CD4-positive, alpha-beta T cell treated with Interleukin-17A for 1 hour (primary cell): Measurements from ENCODE around the gene SLC2A3.
"Not testable (repeated sequence)": the region's sequence is repeated elsewhere in the genome, so short reads cannot be mapped to it uniquely, and the experiment has no call there.

Source experiments
- DNase-seq: peaks from one replicate; pipeline ENCODE4 v3.0.0-alpha.2; 2020

SLC2A3 gene

DNA sequence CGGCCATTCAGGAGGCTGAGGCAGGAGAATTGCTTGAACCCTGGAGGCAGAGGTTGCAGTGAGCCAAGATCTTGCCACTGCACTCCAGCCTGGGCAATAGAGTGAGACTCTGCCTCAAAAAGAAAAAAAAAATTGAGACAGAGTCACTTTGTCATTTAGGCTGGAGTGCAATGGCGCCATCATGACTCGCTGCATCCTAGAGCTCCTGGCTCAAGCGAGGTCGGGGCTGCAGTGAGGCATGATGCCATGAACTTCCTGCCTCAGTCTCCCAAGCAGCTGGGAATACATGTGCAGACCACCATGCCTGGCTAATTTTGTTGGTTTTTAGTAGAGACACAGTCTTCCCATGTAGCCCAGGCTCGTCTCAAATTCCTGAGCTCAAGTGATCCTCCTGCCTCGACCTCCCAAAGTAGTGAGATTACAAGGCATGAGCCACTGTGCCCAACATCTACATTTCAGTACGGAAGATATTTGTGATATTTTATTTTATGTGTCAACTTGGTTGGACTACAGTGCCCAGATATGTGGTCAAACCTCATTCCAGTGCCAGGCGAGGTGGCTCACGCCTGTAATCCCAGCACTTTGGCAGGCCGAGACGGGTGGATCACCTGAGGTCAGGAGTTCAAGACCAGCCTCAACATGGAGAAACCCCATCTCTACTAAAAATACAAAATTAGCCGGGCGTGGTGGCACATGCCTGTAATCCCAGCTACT, 14.4 kb upstream of the SLC2A3 start:
- DNase-seq: not testable (repeated sequence)

DNA sequence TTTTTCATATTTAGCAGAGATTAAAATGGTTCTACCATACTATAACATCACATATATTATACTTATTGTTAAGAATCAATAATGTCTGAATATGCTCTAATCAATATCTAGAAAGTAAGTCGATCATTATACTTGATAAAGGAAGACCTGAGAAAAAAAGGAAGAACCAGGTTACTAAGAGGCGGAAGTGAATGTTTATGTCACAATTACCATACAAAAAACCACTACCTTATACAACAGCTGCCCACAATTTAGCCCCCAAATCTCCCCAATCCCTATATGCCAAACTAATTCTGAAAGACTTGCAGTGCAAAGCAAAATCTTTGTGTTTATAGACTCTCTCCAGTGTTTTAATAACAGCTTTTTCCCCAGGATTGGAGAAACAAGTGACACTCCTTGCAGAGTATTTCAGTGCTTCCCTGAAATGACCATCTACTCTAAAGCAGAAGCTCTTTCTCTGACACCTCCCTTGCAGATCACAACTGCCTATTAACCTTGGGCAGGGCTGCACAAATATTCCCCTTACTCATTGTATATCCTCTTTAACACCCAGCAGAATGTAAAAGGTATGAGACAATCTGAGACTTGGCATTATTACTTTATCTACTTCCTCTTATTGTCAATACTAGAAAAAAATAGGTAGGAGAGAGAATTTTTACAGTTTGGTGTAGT, 12.7 kb upstream of the SLC2A3 start:
- no peak for DNase-seq

DNA sequence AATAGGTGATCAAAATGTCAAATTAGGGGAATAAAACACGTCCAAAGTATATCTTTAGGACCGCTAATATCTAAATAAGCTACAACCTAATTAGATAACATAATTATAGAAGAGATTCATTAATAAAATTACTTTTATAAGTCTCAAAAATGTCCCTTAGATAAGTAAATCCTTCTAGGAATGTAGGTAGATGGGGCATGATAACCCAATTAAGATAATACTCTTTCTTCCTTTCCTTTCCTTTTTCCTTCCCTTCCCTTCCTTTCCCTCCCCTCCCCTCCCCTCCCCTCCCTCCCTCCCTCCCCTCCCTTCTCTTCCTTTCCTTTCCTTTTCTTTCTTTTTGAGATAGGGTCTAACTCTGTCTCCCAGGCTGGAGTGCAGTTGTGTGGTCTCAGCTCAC, 11.0 kb upstream of the SLC2A3 start:
- DNase-seq: no peak

DNA sequence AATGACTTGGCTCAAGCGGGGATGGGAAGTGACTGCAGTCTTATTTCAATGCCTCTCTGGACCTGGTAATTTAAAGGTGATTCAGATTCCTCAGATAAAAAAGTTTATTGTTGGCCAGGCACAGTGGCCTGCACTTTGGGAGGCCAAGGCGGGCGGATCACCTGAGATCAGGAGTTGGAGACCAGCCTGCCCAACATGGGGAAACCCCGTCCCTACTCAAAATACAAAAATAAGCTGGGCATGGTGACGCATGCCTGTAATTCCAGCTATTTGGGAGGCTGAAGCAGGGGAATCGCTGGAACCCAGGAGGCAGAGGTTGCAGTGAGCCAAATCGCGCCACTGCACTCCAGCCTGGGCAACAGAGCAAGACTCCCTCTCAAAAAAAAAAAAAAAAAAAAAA, 8.8 kb upstream of the SLC2A3 start:
- not testable (repeated sequence) for DNase-seq

DNA sequence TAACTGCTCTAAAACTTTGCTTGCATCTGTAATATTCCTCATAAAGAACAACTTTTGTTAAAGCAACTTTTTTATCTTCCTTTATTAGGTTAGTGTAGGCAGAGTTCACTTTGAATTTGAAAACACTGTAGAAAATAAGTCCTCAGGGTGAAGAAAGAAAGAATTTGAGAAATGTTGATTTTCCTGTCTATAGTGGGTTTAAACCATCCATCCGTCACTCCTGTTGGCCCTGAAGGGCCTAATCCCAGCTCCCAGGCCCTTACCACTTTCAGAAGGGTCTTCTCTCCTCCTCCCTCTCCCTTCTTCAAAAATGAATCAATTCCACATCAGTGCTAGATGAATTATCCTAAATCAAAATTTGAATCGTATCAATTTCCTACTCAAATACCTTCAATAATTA, 4.9 kb upstream of the SLC2A3 start:
- no peak for DNase-seq

DNA sequence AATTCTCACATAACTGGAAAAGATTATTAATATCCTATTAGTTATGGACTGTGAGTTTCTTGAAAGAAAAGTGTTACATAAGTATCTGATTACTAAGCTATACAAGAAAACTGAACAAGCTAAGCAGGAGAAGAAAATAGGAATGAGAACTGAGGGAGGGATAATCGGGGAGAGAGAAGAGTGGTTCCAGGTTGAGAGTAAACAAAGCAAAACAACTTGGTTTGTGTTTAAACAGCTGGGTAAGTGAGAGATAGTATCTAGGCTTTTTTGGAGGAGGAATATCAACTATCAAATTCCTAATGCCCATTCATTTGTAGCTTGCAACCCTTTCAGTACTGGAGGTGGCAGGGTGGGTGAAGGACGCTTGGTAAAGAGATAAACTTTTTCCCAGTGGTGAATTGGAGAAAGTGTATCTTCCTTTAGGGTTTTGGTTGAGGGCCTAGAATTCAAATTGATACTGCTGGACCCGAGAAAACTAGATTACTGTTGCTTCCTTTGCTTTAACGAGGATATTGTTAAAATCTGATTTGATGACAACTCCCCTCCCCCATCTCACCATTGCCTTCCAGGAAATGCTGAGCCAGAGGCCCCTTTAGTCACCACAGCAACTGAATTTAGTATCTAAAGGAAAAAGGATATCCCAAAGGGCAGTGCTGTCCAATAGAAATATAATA, 2.0 kb upstream of the SLC2A3 start:
- DNase-seq: no peak

DNA sequence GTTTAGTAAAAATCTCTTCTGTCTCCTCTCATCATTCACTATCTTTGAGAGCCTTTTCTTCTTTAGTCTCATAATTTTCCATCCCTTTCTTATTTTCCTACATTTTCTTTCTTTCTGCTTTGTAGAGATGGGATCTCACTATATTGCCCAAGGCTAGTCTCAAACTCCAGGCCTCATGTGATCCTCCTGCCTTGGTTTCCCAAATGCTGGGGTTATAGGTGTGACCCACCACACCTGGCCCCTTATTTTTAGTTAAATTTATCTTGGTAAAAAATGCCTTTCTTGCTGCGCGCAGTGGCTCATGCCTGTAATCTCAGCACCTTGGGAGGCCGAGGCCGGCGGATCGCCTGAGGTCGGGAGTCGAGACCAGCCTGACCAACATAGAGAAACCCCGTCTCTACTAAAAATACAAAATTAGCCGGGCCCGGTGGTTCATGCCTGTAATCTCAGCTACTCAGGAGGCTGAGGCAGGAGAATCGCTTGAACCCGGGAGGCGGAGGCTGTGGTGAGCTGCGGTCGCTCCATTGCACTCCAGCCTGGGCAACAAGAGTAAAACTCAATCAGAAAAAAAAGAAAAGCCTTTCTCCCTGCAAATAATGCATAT, 996 bp downstream of the SLC2A3 start:
- peak; percentile 25 for DNase-seq

DNA sequence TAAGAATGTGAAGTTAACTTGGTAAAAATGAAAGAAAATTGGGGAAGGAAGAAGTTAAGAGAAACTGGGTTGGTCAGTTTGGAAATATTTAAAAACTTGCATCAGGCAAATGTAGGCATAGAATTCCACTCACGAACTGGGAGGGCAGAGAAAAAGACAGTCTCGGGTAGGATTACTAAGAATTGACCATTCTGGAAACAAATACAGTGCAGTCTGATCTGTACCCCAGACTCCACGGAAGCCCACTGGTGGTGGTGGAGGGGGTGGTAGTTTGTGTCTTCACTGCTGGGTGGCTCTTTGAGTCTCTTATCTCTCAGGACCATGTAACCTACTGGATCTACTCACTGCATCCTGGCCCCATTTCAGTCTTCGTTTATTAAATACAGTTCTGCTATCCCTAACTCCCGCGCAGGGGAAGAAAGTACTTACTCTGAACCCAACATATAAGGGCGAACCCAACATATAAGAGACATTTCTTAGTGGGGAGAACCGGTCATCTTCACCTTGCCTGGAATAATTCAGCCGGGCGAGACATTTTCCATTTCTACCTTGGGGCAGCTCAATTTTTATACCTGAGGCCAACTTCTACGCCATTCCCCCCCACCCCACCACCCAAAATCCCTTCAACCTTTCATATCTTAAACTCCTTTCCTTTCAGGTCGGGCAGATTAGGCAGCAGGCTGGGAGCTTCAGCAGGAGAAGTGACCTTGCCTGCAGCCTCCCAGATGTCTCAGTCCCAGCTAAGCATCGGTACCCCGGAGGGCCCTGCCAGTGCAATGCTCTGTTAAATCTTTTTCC, 1.7 kb downstream of the SLC2A3 start:
- peak; percentile 10 for DNase-seq

DNA sequence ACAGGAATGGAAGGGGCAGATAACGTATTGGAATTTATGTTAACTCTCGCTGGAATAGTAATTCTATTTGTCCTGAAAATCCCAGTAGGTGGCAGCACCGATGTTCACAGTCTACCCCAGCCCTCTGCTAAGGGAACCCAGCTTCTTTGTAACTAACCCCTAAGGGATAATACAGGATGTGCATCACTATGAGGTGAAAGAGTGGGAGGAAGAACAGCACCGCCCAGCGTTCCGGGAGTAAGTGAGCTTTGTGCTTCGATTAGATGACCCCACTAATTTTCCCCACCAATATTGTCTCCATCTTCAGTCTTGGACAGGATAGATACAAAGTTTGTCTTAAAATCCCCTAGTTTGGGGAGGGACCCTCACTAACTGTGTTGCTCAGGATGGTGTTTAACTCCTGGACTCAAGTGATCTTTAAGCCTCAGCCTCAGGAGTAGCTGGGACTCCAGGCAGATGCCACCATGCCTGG, 2.7 kb downstream of the SLC2A3 start:
- peak; percentile 89 for DNase-seq

DNA sequence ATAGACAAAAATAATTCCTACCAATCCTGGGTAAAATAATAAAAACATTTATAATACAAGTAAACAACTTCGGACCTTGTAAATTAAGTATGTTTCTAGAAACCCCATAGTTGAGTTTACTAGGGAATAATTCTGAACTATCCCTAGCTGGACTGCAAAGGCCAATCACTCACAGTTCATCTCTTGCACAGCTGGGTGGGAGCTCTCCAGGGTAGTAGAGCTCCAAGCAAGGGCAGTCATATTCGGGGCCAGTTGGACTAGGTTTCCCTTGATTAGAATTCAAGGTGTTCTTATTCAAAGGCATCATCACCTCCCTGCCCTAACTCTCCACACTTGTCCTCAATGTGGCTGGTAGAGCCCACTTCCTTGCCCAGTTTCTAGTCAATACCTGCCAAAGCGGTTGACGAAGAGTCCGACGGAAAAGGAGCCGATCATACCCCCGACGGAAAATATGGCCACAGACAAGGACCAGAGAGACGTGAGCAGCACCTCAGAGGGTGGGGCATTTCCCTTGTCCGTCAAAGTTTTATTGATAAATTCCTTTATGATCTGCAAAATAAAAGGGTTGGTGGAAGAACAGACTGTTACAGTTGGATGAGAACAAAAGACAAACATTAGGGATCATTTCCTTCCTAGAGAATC, 3.3 kb downstream of the SLC2A3 start:
- not testable (repeated sequence) for DNase-seq

DNA sequence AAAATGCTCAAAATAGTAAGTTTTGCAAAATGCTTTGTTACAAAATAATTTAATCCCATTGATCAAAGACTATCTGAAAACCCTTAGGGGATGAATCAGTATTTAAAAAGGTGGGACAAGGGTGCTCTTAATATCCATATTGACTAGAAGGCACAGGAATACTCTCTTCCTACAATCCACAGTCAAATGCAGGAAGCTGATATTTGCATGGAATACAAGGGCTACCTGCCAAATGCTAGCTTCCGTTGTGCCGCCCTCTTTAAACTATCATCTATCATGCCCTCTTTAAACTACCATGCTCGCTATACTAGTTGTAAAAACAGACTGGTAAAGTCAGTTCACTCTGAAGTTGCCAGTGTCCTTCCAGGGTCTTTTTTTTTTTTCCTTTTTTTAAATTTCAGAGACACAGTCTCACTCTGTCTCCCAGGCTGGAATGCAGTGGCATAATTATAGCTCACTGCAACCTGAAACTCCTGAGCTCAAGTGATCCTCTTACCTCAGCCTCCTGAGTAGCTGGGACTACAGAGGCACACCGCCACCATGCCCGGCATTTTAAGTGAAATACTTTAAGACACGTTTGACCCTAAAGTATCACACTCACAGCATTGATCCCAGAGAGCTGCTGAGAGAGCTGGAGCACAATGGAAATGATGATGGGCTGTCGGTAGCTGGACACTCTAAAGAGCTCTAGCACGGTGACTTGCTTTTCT, 6.7 kb downstream of the SLC2A3 start:
- DNase-seq: no peak

DNA sequence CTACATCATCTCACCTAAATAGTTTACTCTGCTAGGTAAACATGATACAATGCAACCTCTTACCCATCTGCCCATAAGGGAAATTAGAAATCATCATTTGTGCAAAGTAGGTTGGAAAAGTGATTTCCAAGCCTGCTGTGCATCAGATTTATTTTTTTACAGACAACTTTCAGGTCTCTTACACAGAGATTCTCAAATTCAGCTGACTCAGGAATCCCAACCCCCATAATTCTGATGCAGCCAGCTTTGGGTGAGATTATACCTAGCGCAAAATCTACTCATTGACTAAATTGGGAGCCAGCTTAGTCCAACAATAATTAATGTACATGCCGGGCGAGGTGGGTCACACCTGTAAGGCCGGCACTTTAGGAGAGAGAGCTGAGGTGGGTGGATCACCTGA, 8.5 kb downstream of the SLC2A3 start:
- DNase-seq: no peak

DNA sequence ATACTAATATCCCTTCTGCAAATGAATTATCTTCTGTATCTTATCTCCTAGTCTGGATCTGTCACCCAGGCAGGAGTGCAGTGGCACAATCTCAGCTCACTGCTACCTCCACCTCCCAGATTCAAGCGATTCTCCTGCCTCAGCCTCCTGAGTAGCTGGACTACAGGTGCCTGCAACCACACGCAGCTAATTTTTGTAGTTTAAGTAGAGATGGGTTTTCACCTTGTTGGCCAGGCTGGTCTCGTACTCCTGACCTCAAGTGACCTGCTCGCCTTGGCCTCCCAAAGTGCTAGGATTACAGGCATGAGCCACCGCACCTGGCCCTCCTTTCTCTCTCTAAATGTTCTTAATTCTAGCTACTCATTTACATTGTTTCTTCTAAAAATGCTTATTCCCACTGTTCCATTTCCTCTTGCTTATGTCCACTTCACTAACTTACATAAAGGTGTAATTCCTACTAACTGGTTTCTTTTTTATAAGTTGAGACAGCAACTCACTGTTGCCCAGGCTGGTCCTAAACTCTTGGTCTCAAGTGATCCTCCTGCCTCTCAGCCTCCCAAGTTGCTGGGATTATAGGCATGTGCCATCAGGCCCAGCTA, 9.8 kb downstream of the SLC2A3 start:
- not testable (repeated sequence) for DNase-seq

DNA sequence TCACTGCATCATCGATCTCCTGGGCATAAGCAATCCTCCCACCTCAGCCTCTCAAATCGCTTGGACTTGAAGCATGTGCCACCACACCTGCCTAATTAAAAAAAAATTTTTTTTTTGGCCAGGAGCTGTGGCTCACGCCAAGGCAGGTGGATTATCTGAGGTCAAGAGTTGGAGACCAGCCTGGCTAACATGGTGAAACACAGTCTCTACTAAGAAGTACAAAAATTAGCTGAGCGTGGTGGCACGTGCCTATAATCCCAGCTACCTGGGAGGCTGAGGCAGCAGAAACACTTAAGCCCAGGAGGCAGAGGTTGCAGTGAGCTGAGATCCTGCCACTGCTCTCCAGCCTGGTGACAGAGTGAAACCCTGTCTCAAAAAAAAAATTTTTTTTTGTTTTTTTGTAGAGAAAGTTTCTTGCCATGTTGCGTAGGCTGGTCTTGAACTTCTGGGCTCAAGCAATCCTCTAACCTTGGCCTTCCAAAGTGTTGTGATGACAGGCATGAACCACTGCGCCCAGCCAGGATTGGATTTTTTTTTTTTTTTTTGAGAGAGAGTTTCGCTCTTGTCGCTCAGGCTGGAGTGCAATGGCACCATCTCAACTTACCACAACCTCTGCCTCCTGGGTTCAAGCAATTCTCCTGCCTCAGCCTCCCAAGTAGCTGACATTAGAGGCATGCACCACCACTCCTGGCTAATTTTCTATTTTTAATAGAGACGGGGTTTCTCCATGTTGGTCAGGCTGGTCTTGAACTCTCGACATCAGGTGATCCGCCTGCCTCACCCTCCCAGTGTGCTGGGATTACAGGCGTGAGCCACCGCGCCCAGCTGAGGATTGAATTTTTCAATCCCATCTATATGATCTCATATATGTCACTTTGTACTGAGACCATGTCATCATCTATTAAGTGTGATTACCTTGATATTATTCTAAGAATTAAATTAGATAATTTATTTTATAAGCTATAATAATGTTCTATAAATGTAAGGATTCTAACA, 12.4 kb downstream of the SLC2A3 start:
- DNase-seq: no peak

DNA sequence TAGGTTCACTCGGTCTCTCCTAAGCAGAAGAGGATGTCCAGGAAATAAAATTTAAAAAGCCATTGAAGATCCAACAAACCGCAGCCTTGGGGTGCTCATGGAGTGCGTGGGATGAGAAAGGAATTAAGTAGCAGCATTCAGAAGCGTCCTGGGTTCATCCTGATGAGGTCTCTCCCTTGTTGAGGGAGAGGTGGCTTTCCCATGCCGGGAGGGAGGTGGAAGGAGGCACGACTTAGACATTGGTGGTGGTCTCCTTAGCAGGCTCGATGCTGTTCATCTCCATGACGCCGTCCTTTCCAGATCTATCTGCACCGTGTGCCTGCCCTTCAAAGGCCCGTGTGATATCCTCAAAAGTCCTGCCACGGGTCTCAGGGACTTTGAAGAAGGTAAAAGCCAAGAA, 14.8 kb downstream of the SLC2A3 start:
- DNase-seq: not testable (repeated sequence)

DNA sequence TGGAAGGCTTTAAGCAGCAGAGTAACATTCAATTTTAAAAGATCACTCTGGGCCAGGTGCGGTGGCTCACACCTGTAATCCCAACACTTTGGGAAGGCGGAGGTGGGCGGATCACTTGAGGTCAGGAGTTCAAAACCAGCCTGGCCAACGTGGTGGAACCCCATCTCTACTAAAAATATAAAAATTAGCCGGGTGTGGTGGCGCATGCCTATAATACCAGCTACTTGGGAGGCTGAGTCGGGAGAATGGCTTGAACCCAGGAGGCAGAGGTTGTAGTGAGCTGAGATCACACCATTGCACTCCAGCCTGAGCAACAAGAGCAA, 17.8 kb downstream of the SLC2A3 start:
- not testable (repeated sequence) for DNase-seq

DNA sequence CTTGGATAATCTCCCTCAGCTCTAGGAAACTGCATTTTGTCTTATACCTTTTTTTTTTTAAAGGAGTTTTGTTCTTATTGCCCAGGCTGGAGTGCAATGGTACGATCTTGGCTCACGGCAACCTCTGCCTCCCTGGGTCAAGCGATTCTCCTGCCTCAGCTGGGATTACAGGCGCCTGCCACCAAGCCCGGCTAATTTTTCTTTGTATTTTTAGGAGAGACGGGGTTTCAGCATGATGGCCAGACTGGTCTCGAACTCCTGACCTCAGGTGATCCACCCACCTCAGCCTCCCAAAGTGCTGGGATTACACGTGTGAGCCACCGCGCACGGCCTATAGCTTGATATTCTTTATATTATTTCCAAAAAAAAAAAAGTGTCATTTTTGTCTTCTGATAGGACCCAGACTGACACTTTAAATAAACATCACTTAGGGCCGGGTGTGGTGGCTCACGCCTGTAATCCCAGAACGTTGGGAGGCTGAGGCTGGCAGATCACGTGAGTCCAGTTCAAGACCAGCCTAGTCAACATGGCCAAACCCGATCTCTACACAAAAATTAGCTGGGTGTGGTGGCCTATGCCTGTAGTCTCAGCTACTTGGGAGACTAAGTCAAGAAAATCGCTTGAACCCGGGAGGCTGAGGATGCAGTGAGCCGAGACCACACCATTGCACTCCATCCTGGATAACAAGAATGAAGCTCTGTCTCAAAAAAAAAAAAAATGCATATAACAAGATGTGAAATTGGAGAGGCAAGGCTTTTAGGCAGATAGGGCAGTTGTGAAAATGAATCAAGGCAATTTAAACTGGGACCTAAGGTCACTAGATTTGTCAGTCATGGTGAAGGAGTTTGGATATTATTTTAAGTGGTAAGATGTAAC, 18.4 kb downstream of the SLC2A3 start:
- no peak for DNase-seq

DNA sequence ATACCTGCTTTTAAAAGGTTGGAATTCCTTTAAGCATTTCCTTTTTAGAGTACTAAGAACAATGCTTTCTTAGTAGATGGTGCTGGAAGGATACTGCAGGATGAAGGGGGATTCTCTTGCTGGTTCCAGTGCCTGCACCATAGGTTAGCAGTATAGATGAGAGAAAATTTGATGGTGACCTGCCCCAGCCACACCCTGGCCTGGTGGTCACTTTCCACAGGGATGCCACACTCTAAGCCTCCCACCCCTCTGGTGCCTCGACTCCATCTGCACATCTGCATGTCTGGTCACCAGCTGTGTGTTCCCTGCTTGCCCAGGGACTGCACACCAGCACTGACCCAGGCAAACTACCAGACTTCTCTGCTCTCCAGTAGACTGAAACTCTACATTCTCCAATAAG, 19.1 kb downstream of the SLC2A3 start:
- DNase-seq: no peak
